Inferior parietal cortex (tissue), 1 donor: ENCODE results near the gene SGPP2.

Experiments used
- DNase-seq: peaks from one replicate; pipeline ENCODE4 v3.0.0-alpha.2; 2016; ENCODE audit errors: extremely low spot score

Gene SGPP2

GRCh38 chr2:222470802-222471468, 46.6 kb downstream of the SGPP2 start:
- DNase-seq = no peak

- DNase-seq = no peak
Observed at GRCh38 chr2:222477962-222478608, 53.7 kb downstream of the SGPP2 start.

- DNase-seq = no peak
Observed at GRCh38 chr2:222479859-222480258, 55.5 kb downstream of the SGPP2 start.

- DNase-seq = no peak
Observed at GRCh38 chr2:222480497-222480896, 56.2 kb downstream of the SGPP2 start.

- no peak for DNase-seq
Observed at GRCh38 chr2:222481941-222482340, 57.6 kb downstream of the SGPP2 start.

- DNase-seq = no peak
Observed at GRCh38 chr2:222483513-222484039, 59.2 kb downstream of the SGPP2 start.

- no peak for DNase-seq
Observed at GRCh38 chr2:222485367-222486211, 61.2 kb downstream of the SGPP2 start.

- no peak for DNase-seq
Observed at GRCh38 chr2:222490131-222490530, 65.8 kb downstream of the SGPP2 start.

GRCh38 chr2:222492683-222493082, 68.3 kb downstream of the SGPP2 start:
- no peak for DNase-seq

GRCh38 chr2:222494104-222494739, 69.9 kb downstream of the SGPP2 start:
- peak; percentile 23 for DNase-seq

- no peak for DNase-seq
Observed at GRCh38 chr2:222495388-222495787, 71.0 kb downstream of the SGPP2 start.

GRCh38 chr2:222499226-222499625, 74.9 kb downstream of the SGPP2 start:
- DNase-seq = no peak

GRCh38 chr2:222504191-222504590, 79.8 kb downstream of the SGPP2 start:
- DNase-seq = no peak

GRCh38 chr2:222504719-222505118, 80.4 kb downstream of the SGPP2 start:
- no peak for DNase-seq

- no peak for DNase-seq
Observed at GRCh38 chr2:222506230-222506935, 82.0 kb downstream of the SGPP2 start.

GRCh38 chr2:222514901-222515300, 90.6 kb downstream of the SGPP2 start:
- no peak for DNase-seq

GRCh38 chr2:222518570-222519381, 94.4 kb downstream of the SGPP2 start:
- no peak for DNase-seq

GRCh38 chr2:222521099-222521498, 96.8 kb downstream of the SGPP2 start:
- DNase-seq = no peak

GRCh38 chr2:222522082-222522481, 97.7 kb downstream of the SGPP2 start:
- DNase-seq = no peak

GRCh38 chr2:222523783-222524544, 99.6 kb downstream of the SGPP2 start:
- DNase-seq = no peak
